GM19395 (cell line): Measurements from ENCODE around the gene CCNH.

Experiments used
- ATAC-seq: cut with Tn5 transposase; IDR thresholded peaks from one replicate; pipeline ENCODE4 v1.9.1; 2021; ENCODE audit warnings: mild to moderate bottlenecking, moderate library complexity; ENCODE audit not compliant: unreplicated experiment

Gene CCNH

GRCh38 chr5:87412630-87413342 lies at the start of gene CCNH:
CCNH (minus strand) TSS chr5:87412930; CDS start chr5:87412794, 136 bp downstream.
- peak; percentile 99 for ATAC-seq

GRCh38 chr5:87457706-87458105 lies 45.0 kb upstream of the CCNH start:
- no peak for ATAC-seq

GRCh38 chr5:87453801-87454200 lies 41.1 kb upstream of the CCNH start:
- no peak for ATAC-seq

- no peak for ATAC-seq
Measured at GRCh38 chr5:87452837-87453236, 40.1 kb upstream of the CCNH start.

- ATAC-seq: no peak
Measured at GRCh38 chr5:87442419-87442818, 29.7 kb upstream of the CCNH start.

GRCh38 chr5:87438231-87438630 lies 25.5 kb upstream of the CCNH start:
- ATAC-seq: no peak

- no peak for ATAC-seq
Measured at GRCh38 chr5:87437724-87438123, 25.0 kb upstream of the CCNH start.

- no peak for ATAC-seq
Measured at GRCh38 chr5:87435144-87435694, 22.5 kb upstream of the CCNH start.

GRCh38 chr5:87434461-87434860 lies 21.7 kb upstream of the CCNH start:
- no peak for ATAC-seq

- no peak for ATAC-seq
Measured at GRCh38 chr5:87433945-87434344, 21.2 kb upstream of the CCNH start.

- no peak for ATAC-seq
Measured at GRCh38 chr5:87432460-87432859, 19.7 kb upstream of the CCNH start.

GRCh38 chr5:87430863-87431457 lies 18.2 kb upstream of the CCNH start:
- no peak for ATAC-seq

- ATAC-seq: no peak
Measured at GRCh38 chr5:87423755-87424154, 11.0 kb upstream of the CCNH start.

GRCh38 chr5:87421307-87421706 lies 8.6 kb upstream of the CCNH start:
- no peak for ATAC-seq

- ATAC-seq: no peak
Measured at GRCh38 chr5:87418506-87418905, 5.8 kb upstream of the CCNH start.

GRCh38 chr5:87413343-87413645 lies 564 bp upstream of the CCNH start:
- ATAC-seq: no peak

GRCh38 chr5:87411973-87412629 lies 629 bp downstream of the CCNH start:
- peak; percentile 23 for ATAC-seq

- no peak for ATAC-seq
Measured at GRCh38 chr5:87411586-87411972, 1.2 kb downstream of the CCNH start.

- ATAC-seq: no peak
Measured at GRCh38 chr5:87410931-87411330, 1.8 kb downstream of the CCNH start.

GRCh38 chr5:87408204-87408603 lies 4.5 kb downstream of the CCNH start:
- ATAC-seq: no peak

GRCh38 chr5:87405472-87406155 lies 7.1 kb downstream of the CCNH start:
- peak; percentile 49 for ATAC-seq

- no peak for ATAC-seq
Measured at GRCh38 chr5:87404359-87404758, 8.4 kb downstream of the CCNH start.
